Measurements from ENCODE around the gene TRABD. TPM values are rescaled to one million over a fixed set of nuclear protein-coding genes. Genes with fewer than 3 reads are reported as not detected.

The TRABD gene
- total and polyA plus RNA-seq, 11 donors: 14.3 to 32.9 (median 18.0) TPM

DNA sequence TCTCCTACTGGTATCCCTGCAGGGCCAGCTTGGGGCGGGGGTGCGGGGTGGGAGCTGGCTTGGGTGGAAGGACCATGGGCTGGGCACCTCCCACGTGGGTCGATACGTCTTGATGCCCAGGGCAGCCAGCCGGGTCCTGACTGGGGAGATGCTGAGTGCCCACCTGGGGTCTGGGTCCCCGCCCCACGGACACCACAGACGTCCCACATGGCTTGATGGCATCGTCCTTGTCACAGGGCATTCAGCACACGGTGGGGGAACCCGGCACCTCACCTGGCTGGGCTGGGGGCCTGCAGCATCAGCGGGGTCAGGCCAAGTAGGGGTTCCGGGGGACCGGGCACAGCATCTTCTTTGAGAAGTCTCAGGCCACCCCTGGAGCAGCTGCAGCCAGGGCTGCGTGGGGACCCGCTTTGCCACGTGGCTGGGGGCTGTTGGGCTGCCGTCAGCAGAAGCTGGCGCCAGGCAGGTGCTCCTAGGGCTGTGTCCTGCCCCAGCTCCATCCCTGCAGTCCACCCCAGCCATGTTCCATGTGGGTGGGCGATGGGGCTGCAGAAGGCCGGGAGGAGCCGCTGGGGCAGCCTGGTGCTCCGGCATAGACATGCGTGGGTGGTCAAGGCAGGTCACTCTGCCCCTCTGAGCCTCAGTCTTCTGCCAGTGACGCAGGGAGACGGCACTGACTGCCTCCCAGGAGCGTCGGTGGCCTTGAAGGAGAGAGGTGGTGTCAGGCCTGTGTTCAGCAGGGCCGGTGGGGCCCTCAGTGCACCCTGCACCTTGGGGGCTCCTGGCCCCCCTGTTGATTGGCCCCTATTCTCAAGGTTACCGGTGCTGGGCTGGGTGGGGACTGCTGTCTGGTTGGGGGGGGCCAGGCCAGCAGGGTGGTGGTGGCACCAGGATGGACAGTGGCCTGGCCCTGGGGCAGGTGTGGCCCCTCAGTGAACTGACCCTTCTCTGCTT lies 23.5 kb downstream of the TRABD start:
- Histone ChIP-seq H3K27me3 (no peaks in the 10 kb centered on the region), H3K4me3 (no peak overlapping the region), H3K9me3 (no peaks in the 10 kb centered on the region), H3K36me3 (peaks cover 0 to 79% (median 70%) of the 10 kb centered on the region in 9 donors), H3K27ac (no peak overlapping the region), H3K4me1 (peaks cover 0 to 34% (median 20%) of the 10 kb centered on the region in 12 donors)
- intact Hi-C loops (cut with DNase I): loop anchor here in 7 of 10 donors (2.0 to 5.0 kb wide), 4 partner anchors 60 to 277 kb away; no protein-coding TSS in a partner anchor
- peak in 1 of 4 donors; percentile 14 for ATAC-seq
- 76 to 84% (median 81%) methylated on average over 15 to 31 of the region's 31 CpGs for WGBS, 4 donors
- TF ChIP-seq, protein P1, sequence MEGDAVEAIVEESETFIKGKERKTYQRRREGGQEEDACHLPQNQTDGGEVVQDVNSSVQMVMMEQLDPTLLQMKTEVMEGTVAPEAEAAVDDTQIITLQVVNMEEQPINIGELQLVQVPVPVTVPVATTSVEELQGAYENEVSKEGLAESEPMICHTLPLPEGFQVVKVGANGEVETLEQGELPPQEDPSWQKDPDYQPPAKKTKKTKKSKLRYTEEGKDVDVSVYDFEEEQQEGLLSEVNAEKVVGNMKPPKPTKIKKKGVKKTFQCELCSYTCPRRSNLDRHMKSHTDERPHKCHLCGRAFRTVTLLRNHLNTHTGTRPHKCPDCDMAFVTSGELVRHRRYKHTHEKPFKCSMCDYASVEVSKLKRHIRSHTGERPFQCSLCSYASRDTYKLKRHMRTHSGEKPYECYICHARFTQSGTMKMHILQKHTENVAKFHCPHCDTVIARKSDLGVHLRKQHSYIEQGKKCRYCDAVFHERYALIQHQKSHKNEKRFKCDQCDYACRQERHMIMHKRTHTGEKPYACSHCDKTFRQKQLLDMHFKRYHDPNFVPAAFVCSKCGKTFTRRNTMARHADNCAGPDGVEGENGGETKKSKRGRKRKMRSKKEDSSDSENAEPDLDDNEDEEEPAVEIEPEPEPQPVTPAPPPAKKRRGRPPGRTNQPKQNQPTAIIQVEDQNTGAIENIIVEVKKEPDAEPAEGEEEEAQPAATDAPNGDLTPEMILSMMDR (IDR thresholded peaks at IDR 0.05): no peak
- TF ChIP-seq POLR2A (IDR thresholded peaks at IDR 0.05): no peak
- peak in 1 of 5 donors; percentile 62 for DNase-seq

DNA sequence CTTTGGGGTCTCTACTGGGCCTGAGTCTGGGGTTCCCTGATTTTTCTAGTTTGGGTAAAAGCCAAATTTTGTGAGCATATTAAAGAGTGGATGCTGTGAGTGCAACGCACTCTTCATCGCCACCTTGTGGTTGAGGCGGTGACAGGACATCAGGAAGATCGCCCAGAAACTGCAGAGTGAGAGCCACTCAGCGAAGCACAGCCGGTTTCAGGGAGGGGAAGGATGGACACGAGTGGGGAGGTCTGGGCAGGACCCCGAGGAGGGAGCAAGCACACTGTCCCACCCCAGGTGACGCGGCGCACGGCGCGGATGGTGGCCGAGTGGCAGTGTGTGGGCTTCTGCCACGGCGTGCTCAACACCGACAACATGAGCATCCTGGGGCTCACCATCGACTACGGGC lies 24.2 kb downstream of the TRABD start:
- Histone ChIP-seq H3K9me3 (no peaks in the 10 kb centered on the region), H3K36me3 (peaks cover 0 to 85% (median 72%) of the 10 kb centered on the region in 9 donors), H3K4me1 (peaks cover 0 to 33% (median 20%) of the 10 kb centered on the region in 12 donors), H3K27ac (no peak overlapping the region), H3K4me3 (no peak overlapping the region), H3K27me3 (no peaks in the 10 kb centered on the region)
- intact Hi-C loops (cut with DNase I): loop anchor here in 9 of 10 donors (1.0 to 5.0 kb wide), 5 partner anchors 61 to 278 kb away; no protein-coding TSS in a partner anchor
- 55 to 66% (median 62%) methylated on average over 19 to 20 of the region's 20 CpGs for WGBS, 4 donors
- ATAC-seq (peak in 3 of 4 donors; percentile 23 to 35 (median 29)), DNase-seq (peak in 3 of 5 donors; percentile 69 to 80 (median 78))
- TF ChIP-seq, protein P1 (IDR thresholded peaks at IDR 0.05): peak; percentile 74 to 87 (median 80)
- TF ChIP-seq POLR2A (IDR thresholded peaks at IDR 0.05): no peak

DNA sequence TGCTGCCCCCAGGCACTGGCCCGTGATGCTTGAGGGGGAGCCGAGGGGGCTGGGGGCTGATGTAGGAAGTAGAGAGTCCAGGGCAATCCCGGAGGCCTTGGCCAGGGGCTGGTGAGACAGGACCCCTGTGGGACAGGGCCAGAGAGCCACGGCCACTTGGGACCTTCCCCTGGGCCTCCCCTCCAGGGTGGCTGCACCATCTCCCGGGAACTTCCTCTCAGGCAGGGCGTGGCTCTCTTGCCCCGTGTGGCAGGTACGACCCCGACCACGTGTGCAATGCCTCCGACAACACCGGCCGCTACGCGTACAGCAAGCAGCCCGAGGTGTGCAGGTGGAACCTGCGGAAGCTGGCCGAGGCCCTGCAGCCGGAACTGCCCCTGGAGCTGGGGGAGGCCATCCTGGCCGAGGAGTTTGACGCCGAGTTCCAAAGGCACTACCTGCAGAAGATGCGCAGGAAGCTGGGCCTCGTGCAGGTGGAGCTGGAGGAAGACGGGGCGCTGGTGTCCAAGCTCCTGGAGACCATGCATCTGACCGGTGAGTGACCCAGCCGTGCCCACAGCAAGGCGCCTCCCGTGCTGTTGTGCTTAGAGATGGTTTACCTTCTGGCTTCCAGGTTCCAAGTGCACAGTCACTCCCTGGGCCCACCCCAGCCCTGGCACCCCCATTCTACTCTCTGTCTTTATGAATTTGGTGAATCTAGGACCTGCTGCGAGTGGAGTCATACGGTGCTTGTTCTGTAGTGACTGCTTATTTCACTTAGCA lies 24.8 kb downstream of the TRABD start:
- peak in 1 of 5 donors; percentile 9 for DNase-seq
- Histone ChIP-seq H3K4me3 (no peak overlapping the region), H3K27ac (no peak overlapping the region), H3K4me1 (peaks cover 0 to 30% (median 20%) of the 10 kb centered on the region in 12 donors), H3K9me3 (no peaks in the 10 kb centered on the region), H3K27me3 (no peaks in the 10 kb centered on the region), H3K36me3 (peaks cover 0 to 90% (median 74%) of the 10 kb centered on the region in 9 donors)
- ATAC-seq: no peak
- 85 to 91% (median 88%) methylated on average over 25 to 32 of the region's 32 CpGs for WGBS, 4 donors
- intact Hi-C loops (cut with DNase I): loop anchor here in 3 of 10 donors (1.0 to 5.0 kb wide), 2 partner anchors 61 to 63 kb away; no protein-coding TSS in a partner anchor
- no peak for TF ChIP-seq POLR2A (IDR thresholded peaks at IDR 0.05)
- TF ChIP-seq, protein P1 (IDR thresholded peaks at IDR 0.05): no peak

Measured in heart left ventricle (tissue), 16 donors.